WERI-Rb-1 (cell line): ENCODE data around the gene DENND1A.

ENCODE experiments used
- DNase-seq: peaks from one replicate; pipeline ENCODE4 v3.0.0-alpha.2; 2020
- H3K27ac ChIP-seq: fragments of 250-450 bp; sonication (Bioruptor Pico); 2 replicates; pipeline ENCODE4 v1.5.1; 2020; ENCODE audit warnings: mild to moderate bottlenecking, moderate library complexity
- H3K27me3 ChIP-seq: fragments of 250-450 bp; sonication (Bioruptor Pico); 2 replicates; pipeline ENCODE4 v1.5.1; 2021; ENCODE audit warnings: mild to moderate bottlenecking, low read depth, moderate library complexity; ENCODE audit not compliant: insufficient read depth, severe bottlenecking
- H3K36me3 ChIP-seq: fragments of 250-450 bp; sonication (Bioruptor Pico); 2 replicates; pipeline ENCODE4 v1.5.1; 2020; ENCODE audit warnings: mild to moderate bottlenecking, moderate library complexity
- H3K4me3 ChIP-seq: 2 replicates; pipeline ENCODE4 v1.5.1; 2011; ENCODE audit warnings: low read depth, mild to moderate bottlenecking, control low read depth, low read length
- H3K9me3 ChIP-seq: fragments of 250-450 bp; sonication (Bioruptor Pico); 2 replicates; pipeline ENCODE4 v1.5.1; 2021; ENCODE audit warnings: mild to moderate bottlenecking, moderate library complexity; ENCODE audit not compliant: severe bottlenecking
- CTCF ChIP-seq: IDR thresholded peaks from 2 replicates; pipeline ENCODE4 v1.5.1; 2011; ENCODE audit warnings: low read depth, mild to moderate bottlenecking, control low read depth, inconsistent platforms, low read length

DENND1A gene

GRCh38 chr9:123655681-123656423, 274.1 kb downstream of the DENND1A start:
- TF ChIP-seq CTCF = no peak
- H3K27me3 ChIP-seq = no peaks in the 10 kb centered on the region
- 0 out of 2 replicates have a peak overlapping the region, but pooled peaks have one; percentile 12 for H3K4me3 ChIP-seq
- H3K36me3 ChIP-seq = peaks cover 3% of the 10 kb centered on the region
- peak; percentile 62 for DNase-seq
- H3K27ac ChIP-seq = peak overlapping the region; percentile 83
- H3K9me3 ChIP-seq = no peaks in the 10 kb centered on the region

DNA sequence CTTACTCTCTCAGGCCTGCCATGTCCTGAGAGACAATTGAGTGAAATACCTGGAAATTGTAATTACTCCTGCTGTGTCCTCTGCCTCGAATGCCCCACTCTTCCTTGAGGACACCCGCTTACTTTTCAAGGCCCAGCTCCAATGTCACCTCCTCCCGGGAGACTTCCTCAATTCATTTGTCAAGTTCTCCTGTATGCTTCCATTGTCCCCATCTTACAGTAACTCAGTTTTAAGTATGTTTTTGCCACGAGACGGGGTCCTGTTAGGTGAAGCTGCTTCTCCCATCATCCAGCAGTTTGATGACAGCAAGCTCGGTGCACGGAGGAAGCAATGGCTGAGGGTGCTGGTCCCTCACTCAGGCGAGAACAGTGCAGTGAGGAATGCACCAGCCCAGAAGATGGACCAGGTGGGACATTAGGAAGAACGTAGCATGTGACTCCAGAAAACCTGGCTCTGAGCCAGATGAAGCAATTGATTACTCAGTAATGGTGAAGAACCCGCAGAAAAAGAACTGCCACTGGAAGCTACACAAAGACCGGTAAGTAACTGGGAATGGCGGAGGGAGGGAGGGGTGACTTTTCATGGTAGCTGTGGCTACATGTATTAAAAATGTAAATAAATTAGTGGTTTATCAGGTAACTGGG, 274.8 kb downstream of the DENND1A start:
- Histone ChIP-seq H3K27me3 (no peaks in the 10 kb centered on the region), H3K27ac (peak overlapping the region; percentile 83), H3K4me3 (no peak overlapping the region), H3K9me3 (no peaks in the 10 kb centered on the region), H3K36me3 (peaks cover 3% of the 10 kb centered on the region)
- TF ChIP-seq CTCF = no peak
- no peak for DNase-seq

DNA sequence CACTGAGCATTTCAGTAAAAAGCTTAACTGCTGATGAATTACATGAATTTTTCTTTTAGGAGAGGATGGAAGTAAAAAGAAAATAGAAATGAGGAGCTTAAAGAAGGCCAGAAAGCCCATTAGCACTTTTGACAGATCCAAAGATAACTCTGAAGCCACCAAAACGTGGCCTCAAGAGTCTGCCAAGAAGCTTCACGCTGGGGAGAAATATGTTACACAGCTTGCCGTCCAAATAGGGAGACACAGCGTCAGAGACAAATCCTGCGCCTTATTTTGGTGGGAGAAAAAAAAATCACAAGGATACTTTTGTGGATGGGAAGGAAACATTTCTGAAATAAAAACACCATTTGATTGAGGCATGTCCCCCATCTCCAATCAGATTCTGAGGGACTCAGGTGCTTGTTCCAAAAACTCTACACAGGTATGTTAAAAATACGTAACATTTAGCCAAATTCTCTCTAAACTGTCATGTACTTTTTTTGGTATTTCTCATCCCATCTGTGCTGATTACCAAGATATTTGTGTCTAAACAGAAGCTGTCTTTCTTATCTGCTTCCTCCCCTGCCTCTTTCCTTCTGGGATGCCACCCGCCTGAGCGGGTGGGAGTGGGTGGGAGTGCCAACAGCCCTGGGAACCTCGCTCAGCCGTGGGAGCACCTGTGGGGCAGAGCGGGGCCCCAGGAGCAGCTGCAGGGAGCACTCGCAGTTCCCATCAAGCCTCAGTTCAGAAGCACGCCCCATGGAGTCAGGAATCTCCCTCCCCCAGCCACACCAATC, 275.5 kb downstream of the DENND1A start:
- Histone ChIP-seq H3K4me3 (no peak overlapping the region), H3K27ac (no peak overlapping the region; the same call in 1 of the 2 replicates), H3K27me3 (no peaks in the 10 kb centered on the region), H3K36me3 (peaks cover 3% of the 10 kb centered on the region), H3K9me3 (no peaks in the 10 kb centered on the region)
- TF ChIP-seq CTCF = no peak
- no peak for DNase-seq

DNA sequence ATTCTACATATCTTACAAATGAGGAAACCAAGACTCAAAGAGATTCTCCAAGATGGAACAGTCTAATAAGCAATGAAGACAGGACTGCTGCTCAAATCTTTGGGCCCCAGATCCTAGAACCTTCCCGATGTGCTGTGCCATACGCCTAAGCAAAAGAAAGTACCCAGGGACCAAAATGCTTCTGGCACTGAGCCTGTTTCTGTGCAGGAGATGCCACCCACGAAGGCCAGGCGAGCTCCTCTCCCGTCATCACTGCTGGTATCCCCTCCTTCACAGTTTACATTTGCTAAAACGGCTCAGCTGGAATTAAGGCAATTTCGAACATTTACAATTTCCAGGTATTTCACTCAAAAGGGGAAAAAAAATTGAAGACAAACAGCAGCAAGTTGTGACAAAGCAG, 277.5 kb downstream of the DENND1A start:
- no peak for TF ChIP-seq CTCF
- Histone ChIP-seq H3K4me3 (no peak overlapping the region), H3K36me3 (peaks cover 6% of the 10 kb centered on the region), H3K9me3 (no peaks in the 10 kb centered on the region), H3K27ac (no peak overlapping the region), H3K27me3 (no peaks in the 10 kb centered on the region)
- no peak for DNase-seq

DNA sequence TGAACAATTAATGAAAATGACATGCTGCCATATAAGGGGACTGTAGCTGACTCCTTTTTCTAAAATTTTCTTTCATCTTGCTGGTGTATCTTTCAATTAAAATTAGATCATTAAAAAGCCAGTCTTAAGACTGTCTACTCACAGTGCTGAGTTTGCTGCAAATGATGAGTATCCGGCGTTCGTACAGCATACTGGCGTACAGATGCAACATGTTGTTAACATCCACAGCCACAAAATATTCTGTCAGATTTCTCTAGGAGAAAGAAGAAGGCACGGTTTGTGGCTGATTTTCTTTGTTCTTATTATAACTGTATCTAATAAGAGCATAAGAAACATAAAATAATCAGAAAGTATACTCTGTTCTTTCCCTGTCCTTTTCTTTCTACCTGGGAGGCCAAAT, 278.1 kb downstream of the DENND1A start:
- Histone ChIP-seq H3K9me3 (no peaks in the 10 kb centered on the region), H3K36me3 (peaks cover 6% of the 10 kb centered on the region), H3K4me3 (no peak overlapping the region)

More for the DNA sequence above, 278.1 kb downstream of the DENND1A start:
- no peaks in the 10 kb centered on the region for H3K27me3 ChIP-seq
- no peak for DNase-seq
- TF ChIP-seq CTCF = no peak
- no peak overlapping the region for H3K27ac ChIP-seq
